Progenitor cell of endocrine pancreas (in vitro differentiated cells): ENCODE data around the gene ANAPC5. TPM values are rescaled to one million over a fixed set of nuclear protein-coding genes. Genes with fewer than 3 reads are reported as not detected.
"Not testable (repeated sequence)": the region's sequence is repeated elsewhere in the genome, so short reads cannot be mapped to it uniquely, and the experiment has no call there.

ENCODE experiments used
- DNase-seq: peaks from one replicate; pipeline ENCODE4 v3.0.0; 2021; ENCODE audit warnings: low spot score; ENCODE audit not compliant: unreplicated experiment
- H3K27ac Mint-ChIP-seq: 2 replicates; pipeline ENCODE4 v1.8.0; 2021; ENCODE audit warnings: mild to moderate bottlenecking, moderate library complexity, mixed read lengths
- H3K27me3 Mint-ChIP-seq: 2 replicates; pipeline ENCODE4 v1.8.0; 2021; ENCODE audit warnings: mixed read lengths
- H3K36me3 Mint-ChIP-seq: 2 replicates; pipeline ENCODE4 v1.8.0; 2022; ENCODE audit warnings: mixed read lengths; ENCODE audit not compliant: insufficient read depth
- H3K4me1 Mint-ChIP-seq: 2 replicates; pipeline ENCODE4 v1.8.0; 2021; ENCODE audit warnings: low read depth, mixed read lengths
- H3K4me3 Mint-ChIP-seq: 2 replicates; pipeline ENCODE4 v1.8.0; 2021; ENCODE audit warnings: low read depth, mild to moderate bottlenecking, moderate library complexity, mixed read lengths
- H3K9me3 Mint-ChIP-seq: 2 replicates; pipeline ENCODE4 v1.8.0; 2021; ENCODE audit warnings: low read depth, mixed read lengths
- total RNA-seq: library from RNA; stranded (reverse); gene quantifications from 2 replicates; pipeline ENCODE4 v1.2.1, GENCODE V29; 2021
- TF ChIP-seq, protein P1 (sequence below): fragments of 200-600 bp; sonication (generic); IDR thresholded peaks from one replicate; pipeline ENCODE4 v1.5.0; 2021; ENCODE audit warnings: antibody characterized with exemption, mild to moderate bottlenecking; ENCODE audit not compliant: unreplicated experiment

Gene ANAPC5
- total RNA-seq, 1 donor from 2014 or later, result 94.3 TPM

DNA sequence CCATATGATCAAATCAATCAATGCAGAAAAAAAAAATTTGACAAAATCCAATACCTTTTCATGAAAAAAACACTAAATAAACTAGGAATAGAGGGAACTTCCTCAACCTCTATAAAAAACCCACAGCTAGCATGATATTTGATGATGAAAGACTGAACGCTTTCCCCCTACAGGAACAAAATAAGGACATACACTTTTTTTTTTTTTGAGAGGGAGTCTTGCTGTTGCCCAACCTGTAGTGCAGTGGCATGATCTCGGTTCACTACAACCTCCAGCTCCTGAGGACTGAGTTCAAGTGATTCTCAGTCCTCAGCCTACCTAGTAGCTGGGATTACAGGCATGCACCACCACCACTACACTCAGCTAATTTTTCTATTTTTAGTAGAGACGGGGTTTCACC lies 37.8 kb downstream of the ANAPC5 start:
- Mint-ChIP-seq H3K27me3 (no peaks in the 10 kb centered on the region), H3K27ac (no peak overlapping the region), H3K9me3 (no peaks in the 10 kb centered on the region), H3K4me1 (peaks cover 7% of the 10 kb centered on the region), H3K4me3 (no peak overlapping the region), H3K36me3 (peaks cover 33% of the 10 kb centered on the region)
- TF ChIP-seq, protein P1, sequence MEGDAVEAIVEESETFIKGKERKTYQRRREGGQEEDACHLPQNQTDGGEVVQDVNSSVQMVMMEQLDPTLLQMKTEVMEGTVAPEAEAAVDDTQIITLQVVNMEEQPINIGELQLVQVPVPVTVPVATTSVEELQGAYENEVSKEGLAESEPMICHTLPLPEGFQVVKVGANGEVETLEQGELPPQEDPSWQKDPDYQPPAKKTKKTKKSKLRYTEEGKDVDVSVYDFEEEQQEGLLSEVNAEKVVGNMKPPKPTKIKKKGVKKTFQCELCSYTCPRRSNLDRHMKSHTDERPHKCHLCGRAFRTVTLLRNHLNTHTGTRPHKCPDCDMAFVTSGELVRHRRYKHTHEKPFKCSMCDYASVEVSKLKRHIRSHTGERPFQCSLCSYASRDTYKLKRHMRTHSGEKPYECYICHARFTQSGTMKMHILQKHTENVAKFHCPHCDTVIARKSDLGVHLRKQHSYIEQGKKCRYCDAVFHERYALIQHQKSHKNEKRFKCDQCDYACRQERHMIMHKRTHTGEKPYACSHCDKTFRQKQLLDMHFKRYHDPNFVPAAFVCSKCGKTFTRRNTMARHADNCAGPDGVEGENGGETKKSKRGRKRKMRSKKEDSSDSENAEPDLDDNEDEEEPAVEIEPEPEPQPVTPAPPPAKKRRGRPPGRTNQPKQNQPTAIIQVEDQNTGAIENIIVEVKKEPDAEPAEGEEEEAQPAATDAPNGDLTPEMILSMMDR, result no peak
- DNase-seq, result no peak

DNA sequence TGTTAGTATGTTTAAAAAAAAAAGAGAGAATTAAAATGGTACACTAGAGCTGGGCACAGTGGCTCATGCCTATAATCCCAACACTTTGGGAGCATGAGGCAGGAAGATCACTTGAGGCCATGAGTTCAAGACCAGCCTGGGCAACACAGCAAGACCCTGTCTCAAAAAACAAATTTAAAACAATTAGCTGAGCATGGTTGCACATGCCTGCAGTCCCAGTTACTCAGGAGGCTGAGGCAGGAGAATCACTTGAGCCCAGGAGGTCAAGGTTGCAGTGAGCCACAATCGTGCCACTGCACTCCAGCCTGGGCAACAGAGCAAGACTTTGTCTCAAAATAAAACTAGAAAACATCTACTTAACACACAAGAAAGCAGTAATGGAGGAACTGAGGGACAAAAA lies 42.0 kb downstream of the ANAPC5 start:
- H3K9me3 Mint-ChIP-seq, H3K4me1 Mint-ChIP-seq, H3K27me3 Mint-ChIP-seq, H3K4me3 Mint-ChIP-seq, DNase-seq: not testable (repeated sequence)
- Mint-ChIP-seq H3K27ac (peak overlapping the region; percentile 23), H3K36me3 (peaks cover 24% of the 10 kb centered on the region)

DNA sequence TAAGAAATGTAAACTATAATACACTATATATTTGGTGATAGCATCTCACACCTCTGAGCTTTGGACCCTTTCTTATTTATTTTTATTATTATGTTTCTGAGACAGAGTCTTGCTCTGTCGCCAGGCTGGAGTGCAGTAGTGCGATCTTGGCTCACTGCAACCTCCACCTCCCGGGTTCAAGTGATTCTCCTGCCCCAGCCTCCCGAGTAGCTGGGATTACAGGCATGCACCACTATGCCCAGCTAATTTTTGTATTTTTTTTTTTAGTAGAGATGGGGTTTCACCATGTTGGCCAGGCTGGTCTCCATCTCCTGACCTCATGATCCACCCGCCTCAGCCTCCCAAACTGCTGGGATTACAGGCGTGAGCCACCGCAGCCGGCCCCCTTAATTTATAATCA lies 44.8 kb downstream of the ANAPC5 start:
- H3K9me3 Mint-ChIP-seq, DNase-seq, H3K4me1 Mint-ChIP-seq, H3K4me3 Mint-ChIP-seq, H3K27me3 Mint-ChIP-seq, H3K27ac Mint-ChIP-seq: not testable (repeated sequence)
- peaks cover 14% of the 10 kb centered on the region for H3K36me3 Mint-ChIP-seq

DNA sequence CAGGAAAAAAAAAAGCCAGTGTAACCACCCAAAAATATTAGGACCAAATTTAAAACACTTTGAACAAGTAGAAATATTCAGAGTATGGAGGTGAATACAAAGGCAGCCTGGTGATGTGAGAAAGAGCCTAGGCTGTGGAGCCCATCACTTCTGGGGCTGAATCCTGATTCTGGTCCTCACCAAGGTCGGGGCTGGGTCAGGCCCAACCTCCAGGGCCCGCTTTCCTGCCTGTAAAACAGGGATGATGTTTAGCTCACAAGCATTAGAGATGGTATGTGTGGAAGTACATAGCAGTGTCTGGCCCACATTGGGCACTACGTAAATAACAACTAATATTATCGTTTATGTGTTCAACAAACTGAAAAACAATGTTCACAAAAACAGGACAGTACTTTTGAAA lies 47.9 kb downstream of the ANAPC5 start:
- H3K36me3 Mint-ChIP-seq, result peaks cover 7% of the 10 kb centered on the region
- TF ChIP-seq, protein P1, result no peak
- DNase-seq, result no peak
- H3K27ac Mint-ChIP-seq, result no peak overlapping the region
- H3K27me3 Mint-ChIP-seq, result no peaks in the 10 kb centered on the region
- H3K4me3 Mint-ChIP-seq, result no peak overlapping the region
- H3K4me1 Mint-ChIP-seq, result peaks cover 7% of the 10 kb centered on the region
- H3K9me3 Mint-ChIP-seq, result no peaks in the 10 kb centered on the region

DNA sequence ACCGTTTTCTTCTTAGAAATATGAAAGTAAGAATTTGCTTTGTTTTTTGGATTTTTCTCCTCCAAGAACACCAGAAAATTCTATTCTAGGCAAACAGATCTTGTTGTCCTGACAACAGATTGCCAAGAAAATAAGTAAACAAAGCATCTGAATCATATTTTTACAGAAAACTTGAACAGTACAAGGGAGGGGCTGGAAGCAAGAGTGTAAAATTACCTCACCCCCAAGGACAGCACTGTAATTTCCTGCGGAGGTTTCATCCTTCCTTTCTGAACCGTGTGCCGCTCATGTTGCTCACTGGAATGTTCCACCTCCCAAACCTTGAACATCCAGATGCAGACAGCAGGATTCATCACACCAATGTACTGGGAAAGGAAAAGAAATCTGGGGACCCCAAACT lies 50.3 kb downstream of the ANAPC5 start:
- peaks cover 12% of the 10 kb centered on the region for H3K4me1 Mint-ChIP-seq
- H3K27me3 Mint-ChIP-seq, result no peaks in the 10 kb centered on the region
- no peak for DNase-seq
- no peak overlapping the region for H3K4me3 Mint-ChIP-seq
- no peak overlapping the region for H3K27ac Mint-ChIP-seq
- TF ChIP-seq, protein P1, result no peak
- no peaks in the 10 kb centered on the region for H3K9me3 Mint-ChIP-seq
- H3K36me3 Mint-ChIP-seq, result no peaks in the 10 kb centered on the region

DNA sequence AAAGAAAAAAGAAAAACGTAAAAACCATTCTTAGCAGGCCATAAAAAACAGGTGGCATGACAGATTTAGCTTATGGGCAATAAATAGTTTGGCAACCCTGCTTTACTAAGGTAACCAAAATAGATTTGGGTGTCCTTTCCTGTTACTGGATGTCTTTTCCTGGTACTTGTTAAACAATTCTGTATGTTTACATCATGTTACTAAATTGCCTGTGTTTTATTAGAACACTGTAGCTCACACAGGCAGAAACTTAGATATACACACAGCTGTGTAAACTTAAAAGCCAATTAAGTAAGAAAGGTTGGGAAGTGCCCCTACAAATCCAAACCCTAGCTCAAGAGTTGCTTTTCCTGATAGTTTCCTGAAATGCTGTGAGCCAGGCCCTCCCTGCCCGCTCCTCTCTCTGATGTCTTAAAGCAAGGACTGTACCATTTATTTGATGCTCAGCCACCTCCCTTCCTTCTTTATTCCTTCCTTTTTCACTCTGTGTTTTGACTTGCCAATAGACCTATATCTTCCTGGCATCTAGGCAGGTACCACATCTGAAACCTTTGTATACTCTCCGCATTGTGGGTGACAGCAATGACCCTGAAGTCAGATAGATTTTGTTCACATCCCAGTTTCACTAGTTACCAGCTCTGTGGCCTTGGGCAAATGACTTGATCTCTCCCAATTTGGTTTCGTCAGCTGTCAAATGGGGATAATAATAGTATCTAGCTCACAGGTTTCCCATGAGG lies 52.0 kb downstream of the ANAPC5 start:
- no peak for DNase-seq
- Mint-ChIP-seq H3K27me3 (no peaks in the 10 kb centered on the region), H3K27ac (peak overlapping the region; percentile 66), H3K36me3 (no peaks in the 10 kb centered on the region), H3K4me1 (peaks cover 16% of the 10 kb centered on the region), H3K9me3 (no peaks in the 10 kb centered on the region), H3K4me3 (no peak overlapping the region)
- TF ChIP-seq, protein P1, result no peak
